Kidney (tissue), 14 donors: ENCODE data around the gene IL17C. TPM values are rescaled to one million over a fixed set of nuclear protein-coding genes. Genes with fewer than 3 reads are reported as not detected.

ENCODE experiments used
- DNase-seq, 5 donors: peaks; one replicate each; pipeline ENCODE4 v3.0.0-alpha.2; 2013 to 2020
- FAIRE-seq: peaks from 2 replicates; lab custom pipeline; 2012; peaks lifted over from hg19 to GRCh38; lab: Jason Lieb, UNC
- H3K27ac ChIP-seq, 2 donors: one replicate each; pipeline ENCODE4 v1.7.0; 2013; ENCODE audit warnings: low read depth in 2 of 2, low read length in 2 of 2, inconsistent platforms in 1 of 2
- H3K27me3 ChIP-seq: one replicate; pipeline ENCODE4 v1.7.1; 2013; ENCODE audit warnings: low read length, inconsistent platforms; ENCODE audit not compliant: control insufficient read depth, insufficient read depth
- H3K36me3 ChIP-seq, 3 donors: one replicate each; pipeline versions ENCODE4 v1.7.0 to v1.7.1; 2013; ENCODE audit warnings: low read length in 3 of 3, control low read depth in 1 of 3, inconsistent platforms in 1 of 3; ENCODE audit not compliant: insufficient read depth in 3 of 3, control insufficient read depth in 2 of 3
- H3K4me1 ChIP-seq, 3 donors: one replicate each; pipeline versions ENCODE4 v1.7.0 to v1.7.1; 2013; ENCODE audit warnings: low read length in 3 of 3, inconsistent platforms in 1 of 3, low read depth in 1 of 3; ENCODE audit not compliant: control insufficient read depth in 2 of 3, insufficient read depth in 2 of 3
- H3K4me3 ChIP-seq, 3 donors: one replicate each; pipeline versions ENCODE4 v1.7.0 to v1.8.1; 2013; ENCODE audit warnings: low read length in 3 of 3, control low read depth in 1 of 3, inconsistent platforms in 1 of 3
- H3K9ac ChIP-seq, 3 donors: one replicate each; pipeline versions ENCODE4 v1.7.0 to v1.7.1; 2013; ENCODE audit warnings: low read length in 3 of 3, control low read depth in 1 of 3, inconsistent platforms in 1 of 3
- H3K9me3 ChIP-seq, 3 donors: one replicate each; pipeline versions ENCODE4 v1.7.0 to v1.7.1; 2013; ENCODE audit warnings: low read length in 3 of 3, control low read depth in 1 of 3, inconsistent platforms in 1 of 3; ENCODE audit not compliant: control insufficient read depth in 2 of 3, insufficient read depth in 1 of 3
- intact Hi-C: fragments of 100-400 bp; cut with DNase I; formaldehyde crosslinking; loops from one replicate; pipeline ENCODE4 v1.11.1; 2022
- polyA plus RNA-seq: library from polyadenylated mRNA; stranded (reverse); fragments of 350-450 nt; fragmentation: Illumina TruSeq; extraction: RNeasy Lipid Tissue Mini Kit (QIAGEN cat#74804); gene quantifications from one replicate; pipeline ENCODE4 v1.2.3, GENCODE V29; 2014; ENCODE audit warnings: low read depth, low replicate concordance; ENCODE audit not compliant: insufficient read depth
- total RNA-seq: library from RNA; stranded (reverse); fragmentation: NEBNext Ultra II Directional; extraction: Animal tissue kit (Norgen Biotek cat#: 25700); gene quantifications from one replicate; pipeline ENCODE4 v1.2.1, GENCODE V29; 2021
- TF ChIP-seq, protein P1 (sequence below): IDR thresholded peaks from 3 replicates; pipeline ENCODE4 v1.5.1; 2012; ENCODE audit warnings: mild to moderate bottlenecking, moderate library complexity, borderline replicate concordance; ENCODE audit not compliant: insufficient read depth; ENCODE audit errors: extremely low read depth
- donor health status: control.
- donor health status: control.
- donor health status: control.
- donor health status: control.
- donor health status: control.
- donor health status: DM: yes; HTN: yes; CAD: no.
- donor health status: Normal renal cell carcinoma (clear cell type).

IL17C gene
- total and polyA plus RNA-seq, 2 donors from 2014 or later: not detected

DNA sequence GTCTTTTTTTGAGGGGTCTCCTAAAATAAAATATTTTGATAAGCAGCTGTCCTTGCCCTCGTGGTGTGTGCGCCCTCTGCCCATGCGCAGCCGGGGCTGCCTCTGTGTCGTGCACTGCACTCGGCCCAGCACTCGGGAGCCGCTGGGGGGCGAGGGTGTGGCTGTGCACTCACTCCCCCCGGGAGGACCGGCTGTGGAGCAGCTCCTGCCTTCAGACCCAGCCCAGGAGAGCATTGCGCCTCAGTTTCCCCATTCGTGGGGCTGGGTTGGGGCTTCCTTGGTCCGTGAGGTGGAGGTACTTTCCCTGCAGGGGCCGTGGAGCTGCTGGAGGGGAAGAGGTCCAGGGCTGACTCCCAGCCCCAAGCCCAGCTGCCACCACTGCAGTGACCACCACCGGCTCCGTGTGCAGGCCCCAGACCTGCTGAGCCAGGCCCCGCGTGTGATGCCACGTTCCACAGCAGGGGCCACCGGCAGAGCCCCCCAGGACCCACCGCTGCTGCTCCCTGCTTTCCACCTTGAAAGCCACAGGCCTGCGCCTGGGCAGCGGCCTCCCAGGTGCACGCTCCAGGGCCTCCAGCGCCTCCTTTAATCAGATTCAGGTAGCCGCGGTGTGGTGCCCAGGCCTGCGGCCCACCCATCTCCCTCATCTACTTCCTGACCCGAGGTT, 6.3 kb upstream of the IL17C start:
- FAIRE-seq: no peak
- no peaks in the 10 kb centered on the region for H3K27me3 ChIP-seq
- H3K27ac ChIP-seq: no peak overlapping the region
- intact Hi-C loops: no loop called here
- DNase-seq: peak in 2 of 5 donors; percentile 46 to 73
- H3K4me3 ChIP-seq: no peak overlapping the region
- peaks cover 0 to 4% (median 0%) of the 10 kb centered on the region in 3 donors for H3K36me3 ChIP-seq
- no peak overlapping the region for H3K9ac ChIP-seq
- H3K9me3 ChIP-seq: no peaks in the 10 kb centered on the region
- TF ChIP-seq, protein P1, sequence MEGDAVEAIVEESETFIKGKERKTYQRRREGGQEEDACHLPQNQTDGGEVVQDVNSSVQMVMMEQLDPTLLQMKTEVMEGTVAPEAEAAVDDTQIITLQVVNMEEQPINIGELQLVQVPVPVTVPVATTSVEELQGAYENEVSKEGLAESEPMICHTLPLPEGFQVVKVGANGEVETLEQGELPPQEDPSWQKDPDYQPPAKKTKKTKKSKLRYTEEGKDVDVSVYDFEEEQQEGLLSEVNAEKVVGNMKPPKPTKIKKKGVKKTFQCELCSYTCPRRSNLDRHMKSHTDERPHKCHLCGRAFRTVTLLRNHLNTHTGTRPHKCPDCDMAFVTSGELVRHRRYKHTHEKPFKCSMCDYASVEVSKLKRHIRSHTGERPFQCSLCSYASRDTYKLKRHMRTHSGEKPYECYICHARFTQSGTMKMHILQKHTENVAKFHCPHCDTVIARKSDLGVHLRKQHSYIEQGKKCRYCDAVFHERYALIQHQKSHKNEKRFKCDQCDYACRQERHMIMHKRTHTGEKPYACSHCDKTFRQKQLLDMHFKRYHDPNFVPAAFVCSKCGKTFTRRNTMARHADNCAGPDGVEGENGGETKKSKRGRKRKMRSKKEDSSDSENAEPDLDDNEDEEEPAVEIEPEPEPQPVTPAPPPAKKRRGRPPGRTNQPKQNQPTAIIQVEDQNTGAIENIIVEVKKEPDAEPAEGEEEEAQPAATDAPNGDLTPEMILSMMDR: no peak
- H3K4me1 ChIP-seq: peaks cover 0 to 3% (median 0%) of the 10 kb centered on the region in 3 donors

DNA sequence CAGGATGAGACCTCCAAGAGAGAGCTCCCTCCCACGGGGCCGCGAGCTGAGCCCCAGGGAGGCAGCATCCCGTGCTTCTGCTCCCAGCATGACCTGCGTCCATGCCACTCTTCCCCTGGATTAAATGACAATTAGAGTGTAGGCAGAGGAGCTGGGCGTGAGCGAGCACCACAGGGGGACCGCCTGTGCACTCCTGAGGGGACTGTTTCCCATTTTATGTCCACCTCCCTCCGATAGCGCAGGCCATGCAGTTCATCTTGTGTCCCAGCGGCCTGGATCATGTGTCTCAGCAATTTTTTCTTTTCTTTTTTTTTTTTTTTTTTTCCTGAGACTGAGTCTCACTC, 5.8 kb upstream of the IL17C start:
- TF ChIP-seq, protein P1: no peak
- no peak for FAIRE-seq
- peak in 1 of 5 donors; percentile 45 for DNase-seq
- no peaks in the 10 kb centered on the region for H3K9me3 ChIP-seq
- H3K36me3 ChIP-seq: peaks cover 0 to 4% (median 0%) of the 10 kb centered on the region in 3 donors
- no peak overlapping the region for H3K27ac ChIP-seq
- no peaks in the 10 kb centered on the region for H3K27me3 ChIP-seq
- no peak overlapping the region for H3K4me3 ChIP-seq
- no peak overlapping the region for H3K9ac ChIP-seq
- H3K4me1 ChIP-seq: peaks cover 0 to 3% (median 0%) of the 10 kb centered on the region in 3 donors
- intact Hi-C loops: no loop called here

DNA sequence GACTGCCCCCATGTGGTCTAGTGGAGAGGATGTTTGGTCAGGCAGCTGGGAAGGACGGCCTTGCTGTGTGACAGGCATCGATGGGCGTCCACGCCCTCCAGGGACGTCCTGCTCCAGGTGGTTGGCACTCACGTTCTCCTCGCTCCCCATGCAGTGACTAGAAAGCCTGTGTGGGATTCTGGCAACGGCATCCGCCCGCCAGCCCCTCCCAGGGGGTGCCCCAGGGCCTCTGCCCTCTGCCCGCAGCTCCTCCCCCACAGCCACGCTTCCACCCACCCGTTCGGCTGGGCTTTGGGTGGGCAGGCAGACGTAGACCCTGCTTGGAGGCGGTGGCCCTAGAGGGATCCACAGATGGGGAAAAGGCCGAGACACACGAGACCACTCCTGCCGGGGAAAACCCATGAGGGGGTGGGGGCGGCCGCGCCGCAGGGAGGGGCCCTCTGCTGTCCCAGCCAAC, 4.7 kb upstream of the IL17C start:
- H3K36me3 ChIP-seq: peaks cover 0 to 4% (median 0%) of the 10 kb centered on the region in 3 donors
- peaks cover 0 to 3% (median 0%) of the 10 kb centered on the region in 3 donors for H3K4me1 ChIP-seq
- H3K27me3 ChIP-seq: no peaks in the 10 kb centered on the region
- no peak overlapping the region for H3K27ac ChIP-seq
- DNase-seq (peak; percentile 62 to 80 (median 77)), FAIRE-seq (no peak)
- no peak overlapping the region for H3K4me3 ChIP-seq
- no peaks in the 10 kb centered on the region for H3K9me3 ChIP-seq
- TF ChIP-seq, protein P1: peak; percentile 16
- intact Hi-C loops: no loop called here
- H3K9ac ChIP-seq: no peak overlapping the region
